ENCODE measurements around the gene DCAF7. TPM values are rescaled to one million over a fixed set of nuclear protein-coding genes. Genes with fewer than 3 reads are reported as not detected.

Gene DCAF7
- total and polyA plus RNA-seq, 8 donors = 11.6 to 45.5 (median 17.4) TPM

GRCh38 chr17:63552211-63552610, 1.9 kb downstream of the DCAF7 start:
- H3K27ac ChIP-seq = peak overlapping the region in 1 of 5 donors; percentile 93
- H3K36me3 ChIP-seq = no peaks in the 10 kb centered on the region
- TF ChIP-seq EP300 (IDR thresholded peaks at IDR 0.05) (no peak), POLR2AphosphoS5 (IDR thresholded peaks at IDR 0.05) (no peak), POLR2A (IDR thresholded peaks at IDR 0.05) (no peak)
- TF ChIP-seq, protein P1, sequence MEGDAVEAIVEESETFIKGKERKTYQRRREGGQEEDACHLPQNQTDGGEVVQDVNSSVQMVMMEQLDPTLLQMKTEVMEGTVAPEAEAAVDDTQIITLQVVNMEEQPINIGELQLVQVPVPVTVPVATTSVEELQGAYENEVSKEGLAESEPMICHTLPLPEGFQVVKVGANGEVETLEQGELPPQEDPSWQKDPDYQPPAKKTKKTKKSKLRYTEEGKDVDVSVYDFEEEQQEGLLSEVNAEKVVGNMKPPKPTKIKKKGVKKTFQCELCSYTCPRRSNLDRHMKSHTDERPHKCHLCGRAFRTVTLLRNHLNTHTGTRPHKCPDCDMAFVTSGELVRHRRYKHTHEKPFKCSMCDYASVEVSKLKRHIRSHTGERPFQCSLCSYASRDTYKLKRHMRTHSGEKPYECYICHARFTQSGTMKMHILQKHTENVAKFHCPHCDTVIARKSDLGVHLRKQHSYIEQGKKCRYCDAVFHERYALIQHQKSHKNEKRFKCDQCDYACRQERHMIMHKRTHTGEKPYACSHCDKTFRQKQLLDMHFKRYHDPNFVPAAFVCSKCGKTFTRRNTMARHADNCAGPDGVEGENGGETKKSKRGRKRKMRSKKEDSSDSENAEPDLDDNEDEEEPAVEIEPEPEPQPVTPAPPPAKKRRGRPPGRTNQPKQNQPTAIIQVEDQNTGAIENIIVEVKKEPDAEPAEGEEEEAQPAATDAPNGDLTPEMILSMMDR (IDR thresholded peaks at IDR 0.05) = no peak
- WGBS, 5 donors = 35 to 44% (median 39%) methylated on average over 6 of the region's 6 CpGs
- H3K4me1 ChIP-seq = peaks cover 23 to 72% (median 51%) of the 10 kb centered on the region in 4 donors
- no peaks in the 10 kb centered on the region for H3K9me3 ChIP-seq
- intact Hi-C loops (cut with DNase I; ENCODE audit: low total_unique reads) = no loop called here
- peak overlapping the region; percentile 88 to 97 (median 94) for H3K4me3 ChIP-seq
- no peaks in the 10 kb centered on the region for H3K27me3 ChIP-seq
- peak in 1 of 2 donors; percentile 3 for DNase-seq

DNA sequence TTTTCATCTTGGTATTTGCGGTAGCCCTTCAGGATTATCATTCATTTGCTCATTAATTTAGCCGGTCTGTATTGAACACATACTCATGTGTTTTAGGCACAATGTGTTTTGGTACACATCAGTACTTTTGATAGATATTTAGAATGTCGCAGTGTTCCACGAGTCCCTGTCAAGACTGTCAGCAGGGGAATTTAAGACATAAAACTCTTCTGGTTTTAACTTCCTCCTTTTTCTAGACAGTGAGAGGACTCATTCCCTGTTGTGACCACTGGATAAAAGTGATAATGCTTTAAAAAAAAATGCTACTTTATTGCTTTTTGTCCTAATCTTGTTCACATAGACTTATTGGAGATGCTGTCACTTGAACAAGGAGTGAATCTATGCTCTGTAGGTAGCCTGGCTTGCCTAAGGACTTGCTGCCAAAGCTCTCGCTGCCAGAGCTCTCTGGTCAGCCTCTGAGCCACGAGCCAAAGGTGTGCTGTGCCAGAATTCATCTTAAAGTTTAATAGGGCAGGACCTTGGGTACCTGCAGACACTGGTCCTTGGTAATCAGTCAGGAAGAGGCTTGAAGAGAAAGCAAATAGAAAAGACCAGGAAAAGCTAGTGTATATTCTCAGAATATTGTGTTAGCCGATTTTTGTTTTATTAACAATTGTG, 5.4 kb downstream of the DCAF7 start:
- intact Hi-C loops (cut with DNase I; ENCODE audit: low total_unique reads) = no loop called here
- Histone ChIP-seq H3K4me1 (peaks cover 23 to 80% (median 57%) of the 10 kb centered on the region in 4 donors), H3K36me3 (no peaks in the 10 kb centered on the region), H3K9me3 (no peaks in the 10 kb centered on the region), H3K4me3 (no peak overlapping the region), H3K27ac (no peak overlapping the region), H3K27me3 (no peaks in the 10 kb centered on the region)
- TF ChIP-seq POLR2A (IDR thresholded peaks at IDR 0.05) (no peak), EP300 (IDR thresholded peaks at IDR 0.05) (no peak), POLR2AphosphoS5 (IDR thresholded peaks at IDR 0.05) (no peak)
- TF ChIP-seq, protein P1 (IDR thresholded peaks at IDR 0.05) = no peak
- no peak for DNase-seq
- WGBS, 5 donors = 58 to 68% (median 63%) methylated on average over 7 of the region's 7 CpGs

DNA sequence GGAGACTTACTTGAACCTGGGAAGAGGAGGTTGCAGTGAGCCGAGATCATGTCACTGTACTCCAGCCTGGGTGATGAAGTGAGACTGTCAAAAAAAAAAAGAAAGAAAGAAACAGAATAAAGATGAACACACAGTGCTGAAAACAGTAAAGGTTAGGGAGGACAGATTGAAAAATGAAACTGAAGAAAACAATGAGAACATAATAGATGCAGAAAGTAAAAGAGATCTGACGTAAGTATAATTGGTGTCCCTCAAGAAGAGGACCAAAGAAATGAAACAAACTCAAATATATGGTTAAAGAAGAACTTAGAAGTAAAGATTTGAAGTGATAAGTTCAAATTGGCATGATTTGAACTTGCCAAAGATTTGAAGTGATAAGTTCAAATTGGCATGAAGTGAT, 7.1 kb downstream of the DCAF7 start:
- TF ChIP-seq POLR2A (IDR thresholded peaks at IDR 0.05) (no peak), EP300 (IDR thresholded peaks at IDR 0.05) (no peak), POLR2AphosphoS5 (IDR thresholded peaks at IDR 0.05) (no peak)
- TF ChIP-seq, protein P1 (IDR thresholded peaks at IDR 0.05) = no peak
- no peak overlapping the region for H3K27ac ChIP-seq
- DNase-seq = no peak
- H3K9me3 ChIP-seq = no peaks in the 10 kb centered on the region
- H3K4me3 ChIP-seq = no peak overlapping the region
- H3K36me3 ChIP-seq = no peaks in the 10 kb centered on the region
- intact Hi-C loops (cut with DNase I; ENCODE audit: low total_unique reads) = no loop called here
- peaks cover 17 to 74% (median 49%) of the 10 kb centered on the region in 4 donors for H3K4me1 ChIP-seq
- WGBS, 5 donors = 93 to 97% (median 94%) methylated on average over 2 of the region's 2 CpGs
- no peaks in the 10 kb centered on the region for H3K27me3 ChIP-seq

GRCh38 chr17:63558441-63558840, 8.2 kb downstream of the DCAF7 start:
- Histone ChIP-seq H3K36me3 (no peaks in the 10 kb centered on the region), H3K27ac (no peak overlapping the region), H3K4me3 (no peak overlapping the region), H3K4me1 (peaks cover 6 to 67% (median 40%) of the 10 kb centered on the region in 4 donors), H3K27me3 (no peaks in the 10 kb centered on the region), H3K9me3 (no peaks in the 10 kb centered on the region)
- 80 to 95% (median 91%) methylated on average over 3 of the region's 3 CpGs for WGBS, 5 donors
- TF ChIP-seq EP300 (IDR thresholded peaks at IDR 0.05) = no peak
- TF ChIP-seq, protein P1 (IDR thresholded peaks at IDR 0.05) = no peak
- intact Hi-C loops (cut with DNase I; ENCODE audit: low total_unique reads) = no loop called here
- DNase-seq = no peak
